Heart right ventricle (tissue), 16 donors: ENCODE results near the gene ZKSCAN2. TPM values are rescaled to one million over a fixed set of nuclear protein-coding genes. Genes with fewer than 3 reads are reported as not detected.

Source experiments
- ATAC-seq, 8 donors: fragments of 200-7000 bp; cut with Tn5 transposase; one replicate each; pipeline ENCODE4 v1.9.1; 2020; ENCODE audit warnings: mild to moderate bottlenecking in 8 of 8, moderate library complexity in 8 of 8, moderate number of reproducible peaks in 1 of 8
- DNase-seq, 2 donors: peaks; one replicate each; pipeline ENCODE4 v3.0.0-alpha.2; 2020
- H3K27ac ChIP-seq, 10 donors: fragments of 200-600 bp; sonication (generic) in 2 of 10; one replicate each; pipeline versions ENCODE4 v1.5.0 to v1.8.0; 2020 to 2022; ENCODE audit warnings: mild to moderate bottlenecking in 3 of 10
- H3K27me3 ChIP-seq, 7 donors: fragments of 200-600 bp; one replicate each; pipeline ENCODE4 v1.8.0; 2021 to 2022; ENCODE audit warnings: mild to moderate bottlenecking in 2 of 7
- H3K36me3 ChIP-seq, 9 donors: fragments of 200-600 bp; sonication (generic) in 1 of 9; one replicate each; pipeline versions ENCODE4 v1.5.0 to v1.8.0; 2020 to 2022; ENCODE audit warnings: mild to moderate bottlenecking in 2 of 9
- H3K4me1 ChIP-seq, 9 donors: fragments of 200-600 bp; sonication (generic) in 1 of 9; one replicate each; pipeline versions ENCODE4 v1.5.0 to v1.8.0; 2020 to 2022; ENCODE audit warnings: mild to moderate bottlenecking in 4 of 9
- H3K4me3 ChIP-seq, 10 donors: fragments of 200-600 bp; sonication (generic) in 2 of 10; one replicate each; pipeline versions ENCODE4 v1.5.0 to v1.8.0; 2020 to 2022; ENCODE audit warnings: mild to moderate bottlenecking in 7 of 10, moderate library complexity in 2 of 10
- H3K9me3 ChIP-seq, 11 donors: fragments of 200-600 bp in 10 of 11; sonication (generic) in 2 of 11; one replicate each; pipeline versions ENCODE4 v1.5.0 to v1.8.0; 2013 to 2022; ENCODE audit warnings: mild to moderate bottlenecking in 2 of 11, control low read depth in 1 of 11, moderate library complexity in 1 of 11
- CTCF ChIP-seq, 9 donors: fragments of 200-600 bp; sonication (generic) in 2 of 9; IDR thresholded peaks; one replicate each; pipeline versions ENCODE4 v1.5.0 to v1.8.0; 2021 to 2022; ENCODE audit warnings: antibody characterized with exemption in 9 of 9, mild to moderate bottlenecking in 5 of 9, moderate library complexity in 1 of 9
- WGBS, 2 donors: extraction: QIAGEN DNeasy Blood & Tissue Kit; methylation state at CpG; one replicate each; pipeline ENCODE4 v1.1.7; 2013; ENCODE audit warnings: inconsistent platforms in 1 of 2; 5-methylcytosine and 5-hydroxymethylcytosine counted together
- intact Hi-C, 10 donors: fragments of 100-400 bp; cut with DNase I; formaldehyde crosslinking; loops; one replicate each; pipeline versions ENCODE4 v1.11.1 to v1.14.2; 2022
- polyA plus RNA-seq, 2 donors: library from polyadenylated mRNA; stranded (reverse); fragments of 200-250 nt; gene quantifications; one replicate each; pipeline ENCODE4 v1.2.3, GENCODE V29; 2013
- total RNA-seq, 10 donors: library from RNA; stranded (reverse); fragmentation: NEBNext Ultra II Directional in 3 of 10; extraction: Animal tissue kit (Norgen Biotek cat#: 25700) in 3 of 10; gene quantifications; one replicate each; pipeline versions ENCODE4 v1.2.1 to v1.2.4, GENCODE V29; 2021 to 2023
- donor health status: Arrhythmogenic right ventricular cardiomyopathy.
- donor health status: ischemic (EF 13 %, LVEDD 7.1; RV severe dilation, severe dysfunction).
- donor health status: healthy with polysubstance abuse.
- donor health status: DM: no; HTN: yes; CAD: no.
- donor health status: DM: no; HTN: no; CAD: no.
- donor health status: ischemic (EF 25% LVEDD 6.9; RV normal size, moderate dysfunction).
- donor health status: ischemic (EF 25% LVEDD 5.7; RV mildly dilated, moderate dysfunction).
- donor health status: healthy.
- donor health status: DM: yes; HTN: yes; CAD: no.
- donor health status: Ischemic cardiomyopathy.
- donor health status: ischemic (EF 35%, LVEDD 5.7; RV mildly dilated, moderate dysfunction).
- donor health status: nonischemic (EF 11% LVEDD 7.7; RV severe dilation, severe dysfunction).
- donor health status: DM: yes; HTN: yes; CAD: no.
- donor health status: PGD.
- donor health status: ischemic (EF 29% LVEDD 5.4; RV normal size, mild dysfunction).
- donor health status: nonischemic (EF 23%, LVEDD 6.1; RV moderate dilation, normal function).

ZKSCAN2 gene
- total and polyA plus RNA-seq, 12 donors, result 1.0 to 8.7 (median 5.7) TPM

- no peaks in the 10 kb centered on the region for H3K36me3 ChIP-seq
- DNase-seq, result no peak
- intact Hi-C loops, result no loop called here
- H3K27ac ChIP-seq, result no peak overlapping the region
- no peak for ATAC-seq
- 82 to 87% methylated on average over 6 of the region's 6 CpGs for WGBS, 2 donors
- no peak overlapping the region for H3K4me3 ChIP-seq
- H3K9me3 ChIP-seq, result no peaks in the 10 kb centered on the region
- H3K27me3 ChIP-seq, result peaks cover 0 to 3% (median 0%) of the 10 kb centered on the region in 7 donors
- H3K4me1 ChIP-seq, result no peaks in the 10 kb centered on the region
- TF ChIP-seq CTCF (IDR thresholded peaks at IDR 0.05), result no peak
Observed at GRCh38 chr16:25297151-25297787, 39.6 kb upstream of the ZKSCAN2 start.

- ATAC-seq, result no peak
- Histone ChIP-seq H3K36me3 (no peaks in the 10 kb centered on the region), H3K27me3 (peaks cover 0 to 3% (median 0%) of the 10 kb centered on the region in 7 donors), H3K4me1 (no peaks in the 10 kb centered on the region), H3K9me3 (no peaks in the 10 kb centered on the region), H3K4me3 (no peak overlapping the region), H3K27ac (no peak overlapping the region)
- 65 to 66% methylated on average over 3 of the region's 3 CpGs for WGBS, 2 donors
- no peak for TF ChIP-seq CTCF (IDR thresholded peaks at IDR 0.05)
- intact Hi-C loops, result no loop called here
- no peak for DNase-seq
Observed at GRCh38 chr16:25291580-25291979, 33.9 kb upstream of the ZKSCAN2 start.

GRCh38 chr16:25289466-25289865, 31.8 kb upstream of the ZKSCAN2 start:
- no peak for TF ChIP-seq CTCF (IDR thresholded peaks at IDR 0.05)
- intact Hi-C loops, result loop anchor here in 1 of 10 donors (10.0 kb wide), 1 partner anchor 1815 kb away; no protein-coding TSS in a partner anchor
- Histone ChIP-seq H3K27ac (no peak overlapping the region), H3K36me3 (no peaks in the 10 kb centered on the region), H3K9me3 (peaks cover 0 to 8% (median 0%) of the 10 kb centered on the region in 11 donors), H3K4me1 (no peaks in the 10 kb centered on the region), H3K27me3 (no peaks in the 10 kb centered on the region), H3K4me3 (no peak overlapping the region)
- WGBS, 2 donors, result 94% methylated on average over 3 of the region's 3 CpGs
- ATAC-seq, result no peak
- DNase-seq, result no peak

GRCh38 chr16:25279491-25279890, 21.8 kb upstream of the ZKSCAN2 start:
- Histone ChIP-seq H3K27me3 (peaks cover 0 to 5% (median 0%) of the 10 kb centered on the region in 7 donors), H3K4me3 (no peak overlapping the region), H3K4me1 (no peaks in the 10 kb centered on the region), H3K27ac (no peak overlapping the region), H3K9me3 (peaks cover 0 to 10% (median 0%) of the 10 kb centered on the region in 11 donors), H3K36me3 (no peaks in the 10 kb centered on the region)
- no peak for TF ChIP-seq CTCF (IDR thresholded peaks at IDR 0.05)
- ATAC-seq, result no peak
- intact Hi-C loops, result loop anchor here in 2 of 10 donors (10.0 kb wide), 2 partner anchors 1305 to 1825 kb away; no protein-coding TSS in a partner anchor
- DNase-seq, result no peak
- 74 to 84% methylated on average over 7 of the region's 7 CpGs for WGBS, 2 donors
